ENCODE measurements around the gene COX4I2. TPM values are rescaled to one million over a fixed set of nuclear protein-coding genes. Genes with fewer than 3 reads are reported as not detected.
A peak's percentile ranks its signal among the peaks of the same experiment; 100 is the strongest.

Gene COX4I2
- total and polyA plus RNA-seq, 7 donors = 1.1 to 3.0 (median 1.4) TPM; not detected in 4

DNA sequence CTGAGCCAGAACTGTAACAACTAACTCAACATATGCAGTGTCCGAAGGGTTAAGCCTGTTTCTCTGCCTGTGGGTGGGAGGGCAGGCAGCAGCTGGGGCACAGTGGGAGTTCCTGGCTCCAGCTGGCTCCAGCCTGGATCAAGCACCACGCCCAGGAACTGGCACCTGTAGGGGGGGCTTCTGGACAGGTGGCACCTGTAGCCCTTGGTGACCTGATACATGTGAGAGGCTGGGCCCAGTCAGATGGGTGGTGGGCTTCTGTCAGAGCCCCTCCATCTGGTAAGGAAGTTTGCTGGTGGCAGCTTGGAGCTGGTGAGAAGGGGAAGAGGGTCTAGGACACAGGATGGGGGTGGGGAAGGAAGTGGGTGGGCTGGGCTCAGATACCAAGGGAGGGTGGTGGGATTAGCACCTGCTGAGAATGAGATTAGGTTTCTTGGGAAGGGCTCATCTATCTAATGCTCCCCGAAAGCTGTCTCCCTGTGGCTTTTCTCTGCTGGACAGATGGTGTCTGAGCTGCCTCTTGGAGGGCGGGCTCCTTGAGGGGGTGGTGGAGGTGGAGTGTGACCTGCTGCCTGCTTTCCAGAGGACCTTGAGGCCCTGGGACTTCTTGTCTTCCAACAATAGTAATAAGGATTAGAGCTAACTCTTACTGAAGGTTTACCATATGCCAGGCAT, 56.4 kb downstream of the COX4I2 start:
- Histone ChIP-seq H3K4me3 (no peak overlapping the region), H3K27ac (peak overlapping the region in 2 of 4 donors; percentile 11 to 35), H3K36me3 (peaks cover 0 to 6% (median 0%) of the 10 kb centered on the region in 4 donors), H3K9me3 (no peaks in the 10 kb centered on the region), H3K27me3 (no peaks in the 10 kb centered on the region), H3K4me1 (peaks cover 0 to 24% (median 11%) of the 10 kb centered on the region in 4 donors)
- intact Hi-C loops (cut with DNase I) = no loop called here
- no peak for DNase-seq
- 69 to 71% methylated on average over 4 of the region's 4 CpGs for WGBS, 2 donors
- TF ChIP-seq POLR2A (IDR thresholded peaks at IDR 0.05) = no peak
- TF ChIP-seq, protein P1, sequence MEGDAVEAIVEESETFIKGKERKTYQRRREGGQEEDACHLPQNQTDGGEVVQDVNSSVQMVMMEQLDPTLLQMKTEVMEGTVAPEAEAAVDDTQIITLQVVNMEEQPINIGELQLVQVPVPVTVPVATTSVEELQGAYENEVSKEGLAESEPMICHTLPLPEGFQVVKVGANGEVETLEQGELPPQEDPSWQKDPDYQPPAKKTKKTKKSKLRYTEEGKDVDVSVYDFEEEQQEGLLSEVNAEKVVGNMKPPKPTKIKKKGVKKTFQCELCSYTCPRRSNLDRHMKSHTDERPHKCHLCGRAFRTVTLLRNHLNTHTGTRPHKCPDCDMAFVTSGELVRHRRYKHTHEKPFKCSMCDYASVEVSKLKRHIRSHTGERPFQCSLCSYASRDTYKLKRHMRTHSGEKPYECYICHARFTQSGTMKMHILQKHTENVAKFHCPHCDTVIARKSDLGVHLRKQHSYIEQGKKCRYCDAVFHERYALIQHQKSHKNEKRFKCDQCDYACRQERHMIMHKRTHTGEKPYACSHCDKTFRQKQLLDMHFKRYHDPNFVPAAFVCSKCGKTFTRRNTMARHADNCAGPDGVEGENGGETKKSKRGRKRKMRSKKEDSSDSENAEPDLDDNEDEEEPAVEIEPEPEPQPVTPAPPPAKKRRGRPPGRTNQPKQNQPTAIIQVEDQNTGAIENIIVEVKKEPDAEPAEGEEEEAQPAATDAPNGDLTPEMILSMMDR (IDR thresholded peaks at IDR 0.05) = no peak
- TF ChIP-seq EP300 (IDR thresholded peaks at IDR 0.05) = no peak
- no peak for TF ChIP-seq POLR2AphosphoS5 (IDR thresholded peaks at IDR 0.05)

Small RNAs within 50 kb of the gene (small RNA-seq; reads per million reads assigned to genes)
- 0 to 0.22 (median 0.11) reads per million in 3 donors for gene MIR3193

Other genes starting within 250 kb of the COX4I2 start
- not detected for gene DEFB119, start 247.3 kb upstream of the COX4I2 start, total RNA-seq
- gene DEFB119, start 247.3 kb upstream of the COX4I2 start, polyA plus RNA-seq = not detected
- gene DEFB121, start 231.7 kb upstream of the COX4I2 start, total RNA-seq = not detected
- not detected for gene DEFB121, start 231.7 kb upstream of the COX4I2 start, polyA plus RNA-seq
- gene DEFB123, start 197.3 kb upstream of the COX4I2 start, total RNA-seq = not detected
- gene DEFB123, start 197.3 kb upstream of the COX4I2 start, polyA plus RNA-seq = not detected
- not detected for gene DEFB124, start 162.8 kb upstream of the COX4I2 start, total RNA-seq
- gene DEFB124, start 162.8 kb upstream of the COX4I2 start, polyA plus RNA-seq = not detected
- 1 to 10 TPM; 3.8 to 9.3 (median 5.5) TPM for gene REM1, start 162.6 kb upstream of the COX4I2 start, total RNA-seq
- gene REM1, start 162.6 kb upstream of the COX4I2 start, polyA plus RNA-seq = 1 to 10 TPM in 2 of 3 donors, under 1 TPM in 1; 0.46 to 1.2 (median 1.2) TPM
- gene HM13, start 123.5 kb upstream of the COX4I2 start, total RNA-seq = 10 to 100 TPM; 34.8 to 64.3 (median 38.4) TPM
- 100 to 1,000 TPM in 2 of 3 donors, 10 to 100 TPM in 1; 62.5 to 304 (median 188) TPM for gene HM13, start 123.5 kb upstream of the COX4I2 start, polyA plus RNA-seq
- gene ID1, start 32.6 kb upstream of the COX4I2 start, total RNA-seq = 100 to 1,000 TPM; 111 to 230 (median 147) TPM
- gene ID1, start 32.6 kb upstream of the COX4I2 start, polyA plus RNA-seq = 100 to 1,000 TPM; 329 to 368 (median 342) TPM
- gene BCL2L1, start 85.0 kb downstream of the COX4I2 start, total RNA-seq = 10 to 100 TPM; 53.2 to 71.3 (median 55.7) TPM
- gene BCL2L1, start 85.0 kb downstream of the COX4I2 start, polyA plus RNA-seq = 10 to 100 TPM; 76.1 to 94.8 (median 78.7) TPM
- 1 to 10 TPM in 1 of 4 donors, under 1 TPM in 1, not detected in 2; 0.36 to 1.8 TPM for gene TPX2, start 101.4 kb downstream of the COX4I2 start, total RNA-seq
- 10 to 100 TPM in 1 of 3 donors, 1 to 10 TPM in 2; 2.4 to 24.0 (median 4.9) TPM for gene TPX2, start 101.4 kb downstream of the COX4I2 start, polyA plus RNA-seq
- gene MYLK2, start 181.4 kb downstream of the COX4I2 start, total RNA-seq = under 1 TPM in 2 of 4 donors, not detected in 2; 0.16 to 0.81 TPM
- under 1 TPM in 1 of 3 donors, not detected in 2; 0.39 TPM for gene MYLK2, start 181.4 kb downstream of the COX4I2 start, polyA plus RNA-seq
- not detected for gene FOXS1, start 207.7 kb downstream of the COX4I2 start, total RNA-seq
- under 1 TPM in 2 of 3 donors, not detected in 1; 0.60 to 0.66 TPM for gene FOXS1, start 207.7 kb downstream of the COX4I2 start, polyA plus RNA-seq
- 1 to 10 TPM in 3 of 4 donors, not detected in 1; 1.7 to 2.6 (median 2.0) TPM for gene DUSP15, start 232.6 kb downstream of the COX4I2 start, total RNA-seq
- gene DUSP15, start 232.6 kb downstream of the COX4I2 start, polyA plus RNA-seq = 1 to 10 TPM in 1 of 3 donors, under 1 TPM in 1, not detected in 1; 0.60 to 1.2 TPM
- 1 to 10 TPM in 1 of 4 donors, not detected in 3; 1.1 TPM for gene TTLL9, start 232.7 kb downstream of the COX4I2 start, total RNA-seq
- under 1 TPM in 1 of 3 donors, not detected in 2; 0.15 TPM for gene TTLL9, start 232.7 kb downstream of the COX4I2 start, polyA plus RNA-seq